ENCODE data around the gene MED15.

MED15 gene

DNA sequence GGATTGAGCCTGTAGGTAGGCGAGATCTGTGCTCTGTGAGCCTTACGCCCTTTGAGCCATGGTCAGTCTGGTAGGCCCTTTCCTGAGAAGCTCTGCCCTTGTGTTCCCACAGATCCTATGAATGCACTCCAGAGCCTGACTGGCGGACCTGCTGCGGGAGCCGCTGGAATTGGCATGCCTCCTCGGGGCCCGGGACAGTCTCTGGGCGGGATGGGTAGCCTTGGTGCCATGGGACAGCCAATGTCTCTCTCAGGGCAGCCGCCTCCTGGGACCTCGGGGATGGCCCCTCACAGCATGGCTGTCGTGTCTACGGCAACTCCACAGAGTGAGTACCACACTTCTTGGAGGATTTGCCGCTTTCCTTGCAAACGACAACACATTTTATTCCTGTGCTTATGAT lies 47.4 kb downstream of the MED15 start:
- no peak for DNase-seq

GRCh38 chr22:20558534-20558933 lies 51.1 kb downstream of the MED15 start:
- DNase-seq = no peak

- no peak for DNase-seq
Measured at GRCh38 chr22:20559174-20559760, 51.9 kb downstream of the MED15 start.

GRCh38 chr22:20560716-20561115 lies 53.3 kb downstream of the MED15 start:
- DNase-seq = no peak

- no peak for DNase-seq
Measured at GRCh38 chr22:20561882-20562281, 54.5 kb downstream of the MED15 start.

DNA sequence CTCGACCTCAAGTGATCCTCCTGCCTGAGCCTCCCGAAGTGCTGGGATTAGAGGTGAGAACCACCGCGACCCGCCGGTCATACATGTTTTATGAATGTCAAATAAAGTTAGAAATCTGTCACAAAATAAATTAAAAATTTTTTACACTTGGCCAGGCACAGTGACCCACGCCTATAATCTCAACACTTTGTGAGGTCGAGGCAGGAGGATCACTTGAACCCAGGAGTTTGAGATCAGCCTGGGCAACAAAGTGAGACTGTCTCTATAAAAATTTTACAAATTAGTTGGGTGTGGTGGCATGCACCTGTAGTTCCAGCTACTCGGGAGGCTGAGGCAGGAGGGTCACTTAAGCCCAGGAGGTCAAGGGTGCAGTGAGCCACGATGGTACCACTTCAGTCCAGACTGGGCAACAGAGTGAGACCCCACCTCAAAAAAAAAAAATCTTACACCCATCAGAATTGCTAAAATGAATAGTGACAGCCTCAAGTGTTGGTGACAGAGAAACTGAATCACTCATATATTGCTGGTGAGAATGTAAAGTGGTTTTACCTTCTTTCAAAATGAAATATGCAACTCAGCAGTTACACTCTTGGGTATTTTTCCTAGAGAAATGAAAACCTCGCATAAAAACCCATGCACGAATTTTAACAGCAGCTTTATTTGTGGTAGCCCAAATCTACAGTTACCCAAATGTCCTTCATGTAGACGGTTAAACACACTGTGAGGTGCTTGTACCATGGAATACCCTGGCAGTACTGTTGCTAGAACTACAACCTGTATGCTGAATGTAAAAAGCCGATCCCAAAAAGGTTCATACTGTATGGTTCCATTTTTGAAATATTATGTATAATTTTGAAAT lies 55.4 kb downstream of the MED15 start:
- DNase-seq = no peak

GRCh38 chr22:20563466-20563906 lies 56.1 kb downstream of the MED15 start:
- DNase-seq = no peak

DNA sequence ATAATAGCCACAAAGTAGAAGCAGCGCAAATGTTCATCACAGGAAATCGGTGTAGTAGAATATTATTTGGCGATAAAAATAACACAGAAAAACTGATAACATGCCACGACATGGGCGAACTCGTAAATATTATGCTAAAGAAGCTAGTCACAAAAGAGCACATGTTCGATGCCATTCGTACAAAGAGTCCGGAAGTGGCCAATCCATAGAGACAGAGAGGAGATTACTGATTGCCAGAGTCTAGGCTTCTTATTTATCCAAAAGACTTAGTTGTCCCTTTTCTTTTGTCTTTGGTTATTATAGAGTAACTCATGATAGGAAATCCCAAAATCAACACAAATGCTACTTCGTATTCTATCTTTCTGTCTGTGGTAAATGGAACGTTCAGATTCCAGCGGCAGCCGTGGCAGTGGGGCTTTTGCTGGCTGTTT lies 56.5 kb downstream of the MED15 start:
- no peak for DNase-seq

DNA sequence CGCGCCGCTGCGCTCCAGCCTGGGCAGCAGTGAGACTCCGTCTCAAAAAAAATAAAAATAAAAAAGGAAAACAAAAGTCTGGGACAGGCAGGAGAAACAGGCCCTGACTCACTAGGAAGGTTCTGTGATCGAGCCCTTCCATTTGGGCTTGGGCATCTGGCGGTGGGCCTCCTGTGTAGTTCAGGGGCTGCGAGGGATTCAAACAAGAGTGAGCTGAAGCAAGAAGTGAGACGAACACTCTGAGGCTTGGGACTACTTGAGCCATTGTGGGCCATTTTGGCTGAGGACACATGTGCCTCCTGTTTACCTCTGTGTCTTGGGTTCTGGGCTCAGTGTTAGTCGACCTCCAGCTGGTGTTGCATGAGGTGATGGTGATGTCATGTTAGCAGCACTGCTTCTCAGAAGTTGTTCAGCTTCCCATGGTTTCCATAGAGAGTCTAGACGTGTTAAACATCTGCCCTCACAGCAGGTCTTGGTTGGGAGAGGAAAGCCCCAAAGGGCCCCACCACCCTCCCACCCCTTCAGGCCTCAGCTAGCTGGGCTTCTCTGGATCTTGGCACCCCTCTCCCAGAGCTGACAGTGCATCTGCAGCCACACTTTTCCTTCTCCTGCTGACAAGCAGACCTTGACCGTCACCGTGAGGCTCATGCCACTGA lies 57.8 kb downstream of the MED15 start:
- no peak for DNase-seq

- no peak for DNase-seq
Measured at GRCh38 chr22:20565761-20566160, 58.4 kb downstream of the MED15 start.

- no peak for DNase-seq
Measured at GRCh38 chr22:20566420-20567260, 59.2 kb downstream of the MED15 start.

GRCh38 chr22:20567371-20567847 lies 60.0 kb downstream of the MED15 start:
- DNase-seq = no peak

- DNase-seq = no peak
Measured at GRCh38 chr22:20567993-20568417, 60.6 kb downstream of the MED15 start.

DNA sequence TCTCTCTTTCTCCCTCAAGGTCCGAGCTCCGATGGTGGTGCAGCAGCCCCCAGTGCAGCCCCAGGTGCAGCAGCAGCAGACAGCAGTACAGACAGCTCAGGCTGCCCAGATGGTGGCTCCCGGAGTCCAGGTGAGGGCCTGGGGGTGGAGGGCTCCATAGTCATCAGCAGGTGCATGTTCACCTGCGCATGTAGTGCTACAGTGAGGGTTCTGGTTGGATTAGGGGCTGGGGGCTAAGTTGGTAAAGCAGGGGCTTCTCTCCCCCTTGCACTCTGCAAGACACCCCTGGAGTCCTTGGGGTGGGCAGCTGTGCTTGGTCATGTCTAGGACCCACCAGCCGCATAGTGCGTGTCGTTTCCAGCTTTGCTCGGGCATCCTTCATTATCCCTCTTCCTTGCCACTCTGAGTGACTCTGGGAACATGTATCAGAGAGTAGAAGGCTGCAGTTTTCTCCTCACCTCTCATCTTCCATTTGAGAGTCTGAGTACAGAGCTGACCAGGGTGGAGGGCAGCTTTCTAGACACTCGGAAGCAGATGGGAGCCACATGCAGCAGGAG lies 61.2 kb downstream of the MED15 start:
- no peak for DNase-seq

DNA sequence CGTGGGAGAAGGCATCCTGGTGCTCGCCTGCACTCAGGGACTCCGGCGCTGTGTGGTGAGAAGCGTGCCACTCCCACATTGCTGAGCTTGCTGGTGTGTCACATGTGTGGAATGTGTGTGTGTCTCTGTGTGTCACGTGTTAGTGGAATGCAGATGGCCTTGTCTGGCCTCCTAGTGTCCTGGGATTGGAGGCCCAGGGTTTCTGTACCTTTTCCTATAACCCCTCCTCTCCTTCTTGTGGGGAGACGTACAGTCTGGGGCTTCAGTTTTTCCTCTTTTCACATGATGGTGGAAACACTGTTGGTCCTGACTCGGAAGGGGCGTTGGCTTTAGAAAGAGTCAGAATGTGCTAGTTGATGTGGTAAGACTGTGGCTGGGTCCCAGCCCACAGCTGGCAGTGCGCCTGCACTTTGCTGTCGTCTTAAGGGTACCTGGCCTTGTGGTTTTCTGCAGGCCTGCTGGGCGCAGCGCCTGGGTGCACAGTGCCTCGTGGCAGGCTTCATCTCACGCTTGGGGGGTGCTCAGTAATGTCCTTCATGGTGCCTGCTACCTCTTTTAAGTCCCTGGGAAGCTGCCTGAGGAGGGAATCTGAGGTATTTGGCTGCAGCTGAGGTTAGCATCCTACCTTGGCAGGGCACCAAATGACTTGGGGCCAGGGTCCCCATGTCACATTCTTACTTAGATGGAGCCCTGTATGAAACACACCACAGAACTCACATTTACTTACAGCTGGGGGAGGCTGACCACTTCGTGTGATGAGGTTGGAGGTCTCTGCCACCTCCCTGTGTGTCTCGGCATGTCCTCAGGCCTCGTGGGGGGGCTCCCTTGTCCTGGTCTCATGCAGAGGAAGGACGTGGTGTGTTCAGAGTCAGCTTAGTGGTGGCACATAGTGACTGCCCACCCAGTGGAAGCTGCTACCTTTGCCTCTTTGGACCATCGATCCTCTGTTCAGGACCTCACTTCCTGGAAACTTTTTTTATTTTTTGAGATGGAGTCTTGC lies 61.9 kb downstream of the MED15 start:
- no peak for DNase-seq

- no peak for DNase-seq
Measured at GRCh38 chr22:20571078-20571503, 63.7 kb downstream of the MED15 start.

DNA sequence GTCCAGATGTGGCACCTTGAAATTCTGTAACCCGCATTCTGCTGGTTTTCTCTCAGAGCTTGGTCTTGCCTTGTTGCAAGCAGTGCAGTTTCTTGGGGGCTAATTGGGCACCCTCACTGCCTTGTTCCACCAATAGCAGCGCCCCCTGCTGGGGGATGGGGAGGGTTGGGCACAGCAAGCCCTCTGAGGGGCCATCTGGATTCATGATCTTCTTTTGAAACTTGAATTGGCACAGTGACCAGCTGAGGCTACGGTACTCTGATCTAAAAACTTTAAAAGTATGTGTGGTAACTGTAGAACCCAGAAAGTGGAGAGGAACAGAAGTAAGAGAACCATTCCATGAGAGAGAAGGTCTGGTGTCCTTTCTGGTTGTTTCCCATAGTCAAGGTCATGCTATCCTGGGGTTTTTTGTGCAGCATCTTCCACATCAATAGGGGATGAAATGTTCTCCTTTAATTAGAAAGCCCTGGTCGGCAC lies 64.2 kb downstream of the MED15 start:
- no peak for DNase-seq

- no peak for DNase-seq
Measured at GRCh38 chr22:20572132-20572802, 64.9 kb downstream of the MED15 start.

- no peak for DNase-seq
Measured at GRCh38 chr22:20573176-20573832, 65.9 kb downstream of the MED15 start.

Data from COR-L47 (cell line).